CD4-positive, alpha-beta T cell treated with Interleukin-10 for 1 hour (primary cell): ENCODE measurements around the gene RAB1A.
A peak's percentile ranks its signal among the peaks of the same experiment; 100 is the strongest.

Experiments used
- DNase-seq: peaks from one replicate; pipeline ENCODE4 v3.0.0-alpha.2; 2020

The RAB1A gene

DNA sequence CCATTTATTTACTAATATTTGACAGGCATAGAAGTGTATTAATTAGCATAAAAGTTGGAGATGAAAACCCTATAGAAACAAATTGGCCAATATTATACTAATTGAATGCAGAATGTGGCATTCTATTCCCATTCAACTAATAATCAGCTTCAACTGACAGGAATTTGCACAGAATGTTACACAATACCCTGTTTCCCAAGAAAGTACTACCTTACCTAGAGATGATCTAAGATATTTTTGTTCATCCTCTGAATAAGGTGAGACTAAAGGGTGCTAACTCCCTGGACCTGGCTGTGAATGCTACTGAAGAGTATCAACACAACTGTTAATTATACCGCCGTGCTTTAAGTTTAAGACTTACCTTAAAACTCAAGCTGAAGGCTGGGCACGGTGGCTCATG lies 44.8 kb downstream of the RAB1A start:
- no peak for DNase-seq

DNA sequence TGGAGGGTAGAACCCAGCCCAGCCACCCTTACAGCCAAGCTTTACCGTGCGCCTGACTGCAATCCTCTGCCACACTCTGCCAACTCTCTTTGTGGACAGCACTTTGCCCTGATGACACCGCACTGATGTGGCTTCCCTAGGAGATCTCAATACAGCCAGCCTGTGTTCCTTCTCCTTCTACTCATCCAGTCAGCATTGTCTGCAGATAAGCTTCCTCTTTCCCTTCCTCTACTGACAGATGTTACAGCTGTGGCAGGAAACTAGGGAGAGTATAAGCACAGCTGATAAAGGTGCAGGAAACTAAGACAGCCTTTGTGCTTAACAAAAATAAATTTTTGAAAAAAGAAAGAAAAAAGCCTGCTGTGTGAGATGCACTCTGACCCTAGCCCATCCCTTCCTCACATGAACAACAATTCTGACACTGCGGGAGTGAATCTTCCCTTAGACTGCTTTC lies 48.6 kb downstream of the RAB1A start:
- no peak for DNase-seq

DNA sequence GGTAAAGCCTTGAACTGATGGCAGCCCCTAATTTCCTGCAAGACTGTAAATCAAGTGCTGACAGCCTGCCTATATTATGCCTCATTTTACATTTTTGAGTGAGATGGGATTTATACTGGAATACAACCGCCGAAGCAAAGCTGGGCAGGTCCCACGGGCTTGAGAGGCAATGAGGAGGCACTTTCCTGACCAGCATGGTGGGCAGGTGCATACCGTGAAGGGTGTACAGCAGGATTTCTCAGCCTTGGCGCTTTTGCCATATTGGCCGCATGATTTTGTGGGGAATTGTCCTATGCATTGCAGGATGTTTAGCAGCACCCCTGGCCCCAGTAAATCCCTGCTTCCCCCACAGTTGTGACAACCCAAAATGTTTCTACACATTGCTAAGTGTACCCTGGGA lies 50.9 kb downstream of the RAB1A start:
- no peak for DNase-seq

DNA sequence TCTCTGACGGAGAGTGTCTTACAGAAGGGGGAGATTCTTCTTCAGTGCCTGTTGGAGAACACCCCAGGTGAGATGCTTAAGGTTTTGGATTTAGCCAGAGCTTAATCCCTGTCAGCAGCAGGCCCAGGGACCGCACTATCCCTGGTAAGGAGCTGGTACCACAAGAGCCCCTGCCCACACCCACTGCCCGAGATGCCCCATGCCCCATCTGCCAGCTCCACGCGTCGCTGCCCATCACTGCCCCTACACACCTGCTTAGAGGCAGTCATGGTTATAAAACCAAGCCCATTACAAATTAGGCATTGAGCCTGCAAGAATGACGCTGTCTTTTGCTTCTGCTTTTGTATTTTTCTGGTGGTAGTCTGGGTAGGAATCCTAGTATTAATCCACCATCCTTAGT lies 52.0 kb downstream of the RAB1A start:
- no peak for DNase-seq

DNA sequence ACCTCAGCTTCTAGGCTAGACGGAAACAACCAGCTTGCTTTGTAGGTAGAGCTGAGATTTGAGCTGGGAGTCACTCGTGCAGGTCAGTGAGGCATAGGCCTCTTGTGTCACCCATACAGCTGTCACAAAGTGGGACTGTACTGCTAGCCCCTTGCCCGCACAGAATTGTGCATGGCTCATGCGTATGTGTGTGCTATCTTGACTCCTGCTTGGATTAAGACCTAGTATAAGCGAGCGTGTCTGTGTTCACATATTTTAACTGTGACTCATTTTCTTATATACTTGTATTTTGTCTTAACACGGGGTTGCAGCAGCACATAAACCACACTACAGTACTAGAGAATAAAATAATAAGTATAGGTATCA lies 53.6 kb downstream of the RAB1A start:
- no peak for DNase-seq

DNA sequence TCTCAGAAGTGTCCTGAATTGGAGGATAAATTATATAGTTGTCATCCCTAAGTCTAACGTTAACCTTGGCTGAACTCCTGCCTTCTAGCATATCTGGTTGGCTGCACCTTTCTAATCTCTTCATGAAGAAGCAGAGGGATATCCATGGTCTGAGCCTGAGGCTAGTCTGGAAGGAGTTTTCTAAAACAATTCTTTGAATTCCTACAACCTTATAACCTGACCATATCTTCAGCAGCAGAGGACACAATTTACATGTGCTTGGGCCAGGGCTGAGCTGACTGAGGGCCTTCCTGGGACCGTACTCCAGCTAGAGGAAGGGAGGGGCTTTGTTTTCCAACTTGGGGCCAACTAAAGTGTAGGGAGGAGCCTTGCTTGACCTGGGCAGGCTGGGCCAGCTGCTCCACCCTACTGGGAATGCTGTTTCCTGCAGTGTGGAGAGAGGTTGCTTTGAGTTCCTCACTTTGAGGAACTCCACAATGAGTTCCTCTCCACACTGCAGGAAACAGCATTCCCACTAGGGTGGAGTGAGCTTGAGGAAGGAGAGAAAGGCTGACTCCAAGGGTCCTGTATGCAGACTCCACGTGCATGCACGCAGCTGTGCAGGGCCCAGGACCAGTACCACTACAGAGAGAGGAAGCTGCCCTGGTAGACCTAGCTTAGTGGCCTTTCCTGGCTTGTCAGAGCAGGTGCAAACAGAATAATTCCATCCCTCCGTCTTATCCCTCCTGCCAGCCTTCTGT lies 54.1 kb downstream of the RAB1A start:
- DNase-seq: no peak

DNA sequence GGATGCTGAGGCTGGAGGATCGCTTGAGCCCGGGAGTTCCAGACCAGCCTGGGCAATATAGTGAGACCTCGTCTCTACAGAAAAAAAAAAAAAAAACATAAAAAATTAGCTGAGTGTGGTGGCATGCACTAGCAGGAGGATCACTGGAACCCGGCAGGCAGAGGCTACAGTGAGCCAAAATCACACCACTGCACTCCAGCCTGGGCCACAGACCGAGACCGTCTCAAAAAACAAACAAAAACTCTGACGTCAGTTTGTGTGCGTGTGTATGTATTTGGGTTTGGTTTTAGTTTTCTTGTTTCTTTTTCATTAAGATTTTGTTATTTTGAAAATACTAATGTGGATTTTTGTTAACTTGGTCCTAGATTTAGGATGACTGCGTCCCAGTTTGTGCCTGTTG lies 54.7 kb downstream of the RAB1A start:
- no peak for DNase-seq

DNA sequence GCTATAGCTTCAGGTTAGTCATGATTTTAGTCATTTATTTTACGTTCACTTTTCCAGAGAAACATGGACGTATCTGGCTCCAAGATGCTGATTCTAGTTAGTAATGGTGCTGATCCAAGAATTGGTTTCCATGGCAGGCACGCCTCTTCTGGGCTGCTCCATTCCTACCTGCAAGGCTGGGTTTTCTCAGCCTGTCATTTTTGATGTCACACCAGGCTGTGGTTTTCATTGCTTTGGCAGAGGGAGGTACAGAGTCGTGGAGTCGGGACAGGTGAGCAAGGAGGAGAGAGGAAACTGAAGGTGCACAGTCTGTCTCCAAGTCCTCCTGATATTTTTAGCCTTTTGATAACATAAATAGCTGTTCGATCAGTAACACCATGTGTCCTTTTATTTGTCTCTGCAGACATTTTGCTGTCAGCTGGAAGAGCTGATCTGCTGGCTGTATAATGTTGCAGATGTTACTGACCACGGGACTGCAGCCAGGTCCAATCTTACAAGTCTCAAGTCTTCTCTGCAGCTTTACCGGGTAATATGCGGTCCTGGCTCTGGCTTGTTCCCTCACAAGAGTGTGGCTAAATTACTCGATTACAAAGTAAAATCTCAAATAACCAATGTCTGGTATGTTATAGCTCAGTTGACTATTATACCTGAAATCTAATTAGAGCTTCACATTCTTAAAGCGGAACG lies 55.9 kb downstream of the RAB1A start:
- DNase-seq: no peak

DNA sequence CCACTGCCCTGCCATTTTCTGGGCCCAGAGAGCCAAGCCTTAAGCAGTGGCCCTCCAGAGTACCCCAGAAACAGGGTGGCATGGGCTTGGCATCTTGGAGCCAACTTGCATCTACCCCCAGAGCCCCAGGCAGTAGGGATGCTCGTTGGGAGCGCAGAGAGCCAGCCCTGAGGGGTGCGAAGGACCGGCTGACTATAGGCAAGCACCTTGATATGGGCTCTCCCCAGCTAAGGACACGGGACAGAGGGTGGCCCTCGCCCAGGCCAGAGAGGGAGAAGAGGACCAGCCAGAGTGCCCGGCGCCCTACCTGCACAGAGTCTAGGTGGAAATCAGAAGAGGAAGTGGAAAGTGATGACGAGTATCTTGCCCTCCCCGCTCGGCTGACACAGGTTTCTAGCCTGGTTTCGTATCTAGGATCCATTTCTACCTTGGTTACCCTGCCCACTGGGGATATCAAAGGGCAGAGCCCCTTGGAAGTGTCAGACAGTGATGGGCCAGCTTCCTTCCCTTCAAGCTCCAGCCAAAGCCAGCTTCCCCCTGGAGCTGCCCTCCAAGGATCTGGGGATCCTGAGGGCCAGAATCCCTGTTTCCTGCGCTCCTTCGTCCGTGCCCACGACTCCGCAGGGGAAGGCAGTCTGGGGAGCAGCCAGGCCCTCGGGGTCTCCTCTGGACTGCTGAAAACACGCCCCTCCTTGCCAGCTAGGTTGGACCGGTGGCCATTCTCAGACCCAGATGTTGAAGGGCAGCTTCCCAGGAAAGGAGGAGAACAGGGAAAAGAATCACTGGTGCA lies 57.5 kb downstream of the RAB1A start:
- DNase-seq: no peak

DNA sequence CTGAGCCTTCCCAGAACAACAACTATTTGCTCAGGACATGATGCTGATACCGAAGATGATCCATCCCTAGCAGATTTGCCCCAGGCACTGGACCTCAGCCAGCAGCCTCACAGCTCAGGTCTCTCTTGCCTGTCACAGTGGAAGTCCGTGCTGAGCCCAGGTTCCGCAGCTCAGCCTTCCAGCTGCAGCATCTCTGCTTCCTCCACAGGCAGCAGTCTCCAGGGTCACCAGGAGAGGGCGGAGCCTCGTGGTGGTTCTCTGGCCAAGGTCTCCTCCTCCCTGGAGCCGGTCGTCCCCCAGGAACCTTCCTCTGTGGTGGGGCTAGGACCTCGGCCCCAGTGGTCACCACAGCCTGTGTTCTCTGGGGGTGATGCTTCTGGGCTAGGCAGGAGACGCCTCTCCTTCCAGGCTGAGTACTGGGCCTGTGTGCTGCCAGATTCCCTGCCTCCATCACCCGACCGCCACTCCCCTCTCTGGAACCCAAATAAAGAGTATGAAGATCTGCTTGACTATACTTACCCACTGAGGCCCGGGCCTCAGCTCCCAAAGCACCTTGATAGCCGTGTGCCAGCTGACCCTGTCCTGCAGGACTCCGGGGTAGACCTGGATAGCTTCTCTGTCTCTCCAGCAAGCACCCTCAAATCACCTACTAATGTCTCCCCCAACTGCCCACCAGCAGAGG lies 58.3 kb downstream of the RAB1A start:
- no peak for DNase-seq

DNA sequence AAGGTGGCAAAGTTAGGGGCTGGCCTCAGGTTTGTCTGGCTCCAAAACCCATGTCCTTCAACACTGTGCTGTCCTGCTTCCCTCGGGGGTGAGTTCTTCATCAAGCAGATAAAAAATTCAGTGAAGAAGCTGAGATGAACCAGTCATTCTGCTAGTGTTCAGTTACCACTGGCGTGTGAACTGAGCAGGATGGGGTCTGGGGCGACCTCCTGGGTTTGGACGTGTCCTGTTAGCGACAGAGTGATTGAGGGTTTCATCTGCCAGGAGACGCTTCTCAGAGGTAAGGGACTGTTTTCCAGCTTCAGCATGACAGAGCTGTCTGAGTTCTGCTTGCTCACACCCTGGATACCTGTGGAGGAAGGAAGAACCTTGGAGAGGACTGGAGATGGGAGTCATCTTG lies 59.0 kb downstream of the RAB1A start:
- no peak for DNase-seq

DNA sequence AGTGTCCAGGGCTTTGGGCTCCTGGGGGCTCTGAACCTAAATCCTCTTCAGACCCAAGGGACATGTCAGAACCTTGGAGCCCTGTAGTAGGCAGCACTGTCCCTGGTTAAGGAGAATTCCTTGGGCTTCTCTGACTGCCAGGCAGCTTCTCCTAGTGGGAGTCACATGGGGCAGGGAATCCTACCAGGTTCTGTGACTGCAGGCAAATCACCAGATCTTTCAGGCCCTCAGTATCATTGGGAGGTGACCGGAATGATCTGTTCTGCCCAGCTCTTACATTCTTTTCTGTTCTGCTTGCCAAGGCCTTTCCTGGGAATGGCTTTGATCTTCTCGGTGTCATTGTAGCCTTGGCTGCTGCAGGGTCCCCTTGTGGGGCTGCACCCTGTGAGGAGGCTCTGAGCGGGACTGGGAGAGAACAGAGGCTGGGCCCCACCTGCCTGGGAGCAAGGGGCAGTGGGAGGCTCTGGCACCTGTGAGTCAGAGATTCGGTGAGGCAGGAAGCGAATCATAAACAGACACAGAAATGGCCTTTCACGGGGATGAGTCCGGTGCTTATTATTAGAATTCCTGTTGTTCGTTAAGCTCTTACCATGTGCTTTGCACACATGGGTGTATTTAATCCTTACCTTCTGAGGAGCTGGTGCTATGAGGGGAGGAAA lies 59.6 kb downstream of the RAB1A start:
- DNase-seq: no peak

DNA sequence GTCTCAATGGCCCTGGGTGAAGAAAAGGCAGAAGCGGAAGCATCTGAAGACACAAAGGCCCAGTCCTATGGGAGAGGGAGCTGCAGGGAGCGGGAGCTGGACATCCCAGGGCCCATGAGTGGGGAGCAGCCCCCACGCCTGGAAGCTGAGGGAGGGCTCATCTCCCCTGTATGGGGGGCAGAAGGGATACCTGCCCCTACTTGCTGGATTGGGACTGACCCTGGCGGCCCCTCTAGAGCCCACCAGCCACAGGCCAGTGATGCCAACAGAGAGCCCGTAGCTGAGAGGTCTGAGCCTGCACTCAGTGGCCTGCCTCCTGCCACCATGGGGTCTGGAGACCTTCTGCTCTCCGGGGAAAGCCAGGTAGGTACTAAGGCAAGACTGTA lies 60.5 kb downstream of the RAB1A start:
- no peak for DNase-seq

DNA sequence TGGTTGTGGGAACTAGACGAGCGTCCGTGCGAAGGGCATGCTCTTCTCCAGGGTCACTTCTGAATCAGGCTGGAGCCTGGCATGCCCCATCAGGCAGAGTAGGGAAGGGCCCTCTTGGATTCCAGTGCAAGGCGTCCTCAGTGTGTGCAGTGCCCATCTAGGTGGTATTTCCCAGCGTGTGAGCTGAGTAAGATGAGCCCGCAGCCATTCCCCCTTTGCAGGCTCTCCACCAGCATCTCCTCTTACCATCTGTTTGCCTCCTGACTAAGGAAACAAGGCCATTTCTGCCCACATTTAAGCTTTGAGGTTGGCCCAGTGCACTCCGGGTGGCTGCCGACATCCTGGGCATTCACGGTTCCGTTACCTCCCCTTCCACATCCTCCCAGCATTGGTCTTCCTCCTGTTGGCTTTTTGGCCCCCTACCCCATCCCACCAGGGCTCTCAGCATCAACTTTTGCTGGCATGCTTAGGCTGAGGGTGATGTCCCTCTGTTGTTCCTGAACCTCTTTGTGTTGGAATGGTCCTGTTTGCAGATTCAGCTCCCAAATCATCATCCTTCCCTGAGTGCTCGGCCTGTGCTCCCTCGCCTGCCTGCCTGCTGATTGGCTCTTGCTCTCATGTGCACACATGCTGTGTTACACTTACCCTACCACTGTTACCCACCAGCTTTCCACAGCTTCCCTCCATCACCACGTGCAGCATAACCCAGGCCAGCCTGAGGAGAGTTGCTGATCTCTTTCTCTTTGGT lies 61.9 kb downstream of the RAB1A start:
- DNase-seq: no peak

DNA sequence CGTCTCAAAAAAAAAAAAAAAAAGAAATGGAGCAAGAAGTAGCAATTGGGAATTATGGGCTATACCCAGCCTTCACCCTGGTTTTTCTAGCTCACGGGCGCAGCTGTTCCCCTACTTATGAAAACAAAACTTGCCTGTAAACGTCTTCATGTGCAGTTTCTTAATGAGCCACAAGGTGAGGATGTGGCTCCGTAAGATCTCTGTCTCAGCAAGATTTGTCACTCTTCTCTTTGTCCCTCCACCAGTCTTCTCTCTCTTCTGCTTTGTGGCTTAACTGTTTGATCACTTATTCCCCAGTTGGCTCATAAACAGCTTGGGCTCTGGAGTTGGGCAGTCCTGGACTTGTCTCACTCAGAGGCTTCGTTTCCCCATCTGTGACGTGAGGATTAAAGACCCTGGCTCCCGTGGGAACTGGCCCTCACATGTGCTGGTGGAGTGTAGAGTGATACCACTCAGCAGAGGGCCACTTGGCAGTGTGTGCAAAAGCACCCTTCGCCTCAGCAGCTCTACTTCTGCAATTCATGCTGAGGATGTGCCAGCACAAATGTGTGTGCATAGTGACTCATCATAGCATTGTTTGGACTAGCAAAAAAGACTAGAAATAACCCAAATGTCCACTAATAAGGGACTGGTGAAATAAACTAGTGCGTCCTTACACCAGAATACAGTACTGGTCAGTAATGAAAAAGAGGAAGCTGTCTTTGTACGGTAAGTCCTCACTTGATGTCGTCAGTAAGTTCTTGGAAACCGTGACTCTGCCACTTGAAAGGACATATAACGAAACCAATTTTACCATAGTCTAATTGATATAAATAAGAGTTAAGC lies 65.0 kb downstream of the RAB1A start:
- peak; percentile 73 for DNase-seq

DNA sequence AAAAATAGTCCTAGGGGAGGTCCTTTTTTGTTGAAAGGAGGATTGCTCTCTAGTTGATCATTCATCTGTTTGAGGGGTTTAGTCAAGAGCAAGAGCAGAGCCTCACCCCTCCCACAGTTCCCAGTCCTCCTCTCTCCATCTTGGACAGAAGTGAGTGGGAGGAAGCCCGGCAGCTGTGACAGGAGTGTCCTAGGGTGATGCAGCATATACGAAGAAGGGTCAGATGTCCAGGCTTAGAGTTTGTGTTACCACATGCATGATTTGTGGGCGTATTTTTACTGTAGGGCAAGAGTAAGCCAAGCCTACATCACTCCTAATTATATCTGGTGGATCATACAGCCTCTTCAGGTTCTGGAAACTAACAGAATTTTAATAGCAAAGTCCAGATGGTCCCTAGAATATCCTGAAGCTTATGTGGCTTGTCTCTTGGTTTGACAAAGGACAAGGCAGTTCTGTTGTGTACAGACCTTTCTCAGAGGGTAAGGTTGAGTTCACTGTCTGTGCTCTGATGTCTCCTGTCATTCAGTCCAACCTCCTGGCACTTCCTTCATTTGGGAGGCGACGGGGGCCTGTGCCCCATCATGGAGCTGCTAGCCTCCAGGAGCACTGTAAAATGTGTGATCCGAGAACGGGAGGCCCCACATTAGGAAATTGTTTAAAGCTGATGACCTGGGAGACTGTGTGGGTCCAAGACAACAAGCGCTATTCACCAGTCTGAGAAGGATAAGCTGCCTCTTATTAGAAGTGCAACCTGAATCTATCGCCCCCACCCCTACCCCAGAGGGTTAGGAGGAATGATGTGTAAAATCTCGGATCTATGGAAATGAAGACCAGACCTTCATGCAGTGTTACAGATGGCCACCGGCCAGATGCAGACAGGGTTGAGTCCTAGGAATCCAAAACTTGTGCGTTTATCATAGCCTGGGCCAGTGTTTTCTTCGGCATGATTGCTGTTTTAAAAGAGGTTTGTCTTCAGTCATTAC lies 66.8 kb downstream of the RAB1A start:
- DNase-seq: no peak

DNA sequence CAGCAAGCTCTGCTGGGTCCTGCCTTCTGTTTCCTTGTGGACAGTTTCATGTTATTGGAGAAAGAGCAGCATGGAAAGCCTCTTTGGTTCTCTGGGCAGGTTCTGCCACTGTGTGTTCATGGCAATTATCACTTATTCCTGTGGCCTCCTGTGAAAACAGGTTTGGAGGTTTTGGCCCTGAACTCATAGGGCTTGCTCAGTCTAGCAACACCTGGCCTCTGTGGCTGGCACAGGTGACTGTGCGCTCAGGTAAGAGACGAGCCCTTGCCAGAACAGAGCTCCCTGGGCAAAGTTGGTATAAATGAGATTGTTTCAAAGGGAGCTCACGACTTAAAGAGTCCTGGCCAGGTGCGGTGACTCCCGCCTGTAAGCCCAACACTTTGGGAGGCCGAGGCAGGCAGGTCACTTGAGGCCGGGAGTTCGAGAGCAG lies 68.0 kb downstream of the RAB1A start:
- no peak for DNase-seq

DNA sequence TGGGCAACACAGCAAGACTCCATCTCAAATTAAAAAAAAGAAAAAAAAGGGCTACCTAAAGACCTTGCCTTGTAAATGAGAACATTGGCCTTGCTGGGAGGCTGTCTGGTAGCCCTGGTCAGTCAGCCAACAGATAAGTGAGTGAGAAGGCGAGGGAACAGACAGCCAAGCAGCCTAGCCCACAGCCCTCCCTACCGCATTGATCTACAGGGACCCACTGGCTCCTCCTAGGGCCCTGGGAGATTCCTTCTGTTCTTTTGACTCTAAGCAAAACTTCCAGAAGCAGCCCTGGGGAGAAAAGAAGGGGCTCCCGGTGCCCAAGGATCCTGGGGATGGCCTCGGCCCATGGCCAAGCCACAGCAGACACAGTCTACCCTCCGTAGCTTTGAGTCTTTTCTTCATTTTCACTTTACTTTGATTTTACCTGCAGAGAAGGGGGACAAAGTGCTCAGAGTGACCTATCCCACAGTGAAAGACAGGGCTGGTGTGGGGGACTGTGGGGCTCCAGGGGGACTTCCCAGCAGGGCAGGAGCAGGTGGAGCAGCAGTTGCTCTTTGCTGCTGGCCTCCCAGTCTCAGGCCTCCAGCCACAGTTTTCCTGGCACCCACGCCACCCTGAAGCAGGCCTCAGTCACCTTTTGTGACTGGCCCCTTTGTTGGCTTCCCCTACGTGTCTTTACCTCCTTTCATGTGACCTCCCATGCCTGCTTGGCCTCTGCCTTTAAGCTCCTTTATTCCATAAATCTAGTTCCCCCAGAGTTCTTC lies 68.6 kb downstream of the RAB1A start:
- no peak for DNase-seq

DNA sequence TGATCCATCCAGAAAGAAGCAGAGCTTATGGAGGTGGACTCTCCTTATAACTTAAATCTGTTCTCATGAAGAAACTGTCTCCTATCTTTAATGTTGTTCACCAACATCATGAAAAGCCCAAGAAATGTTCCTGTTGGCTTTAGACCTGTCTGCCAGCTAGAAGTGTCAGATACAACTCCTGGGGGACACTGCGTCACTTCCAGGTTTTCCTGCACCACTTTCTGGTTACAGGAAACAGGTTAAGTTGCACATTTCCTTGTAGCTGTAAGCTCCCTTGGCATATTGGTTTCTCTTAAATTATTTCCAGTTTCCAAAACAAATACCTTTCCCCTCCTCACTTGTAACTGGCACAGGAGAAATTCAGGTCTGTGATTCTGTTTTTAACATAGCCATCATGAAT lies 70.8 kb downstream of the RAB1A start:
- DNase-seq: no peak
